Tibial nerve (tissue), 4 donors: ENCODE measurements around the gene MBD3L1. TPM values are rescaled to one million over a fixed set of nuclear protein-coding genes. Genes with fewer than 3 reads are reported as not detected.

ENCODE experiments used
- DNase-seq, 2 donors: peaks; one replicate each; pipeline ENCODE4 v3.0.0-alpha.2; 2019; ENCODE audit warnings: low spot score in 2 of 2
- H3K27ac ChIP-seq, 4 donors: fragments of 200-600 bp; sonication (generic) in 3 of 4; one replicate each; pipeline ENCODE4 v1.5.1; 2017 to 2019; ENCODE audit warnings: mild to moderate bottlenecking in 1 of 4
- H3K27me3 ChIP-seq, 2 donors: fragments of 200-600 bp; sonication (generic) in 1 of 2; one replicate each; pipeline versions ENCODE4 v1.5.1 to v1.6.0; 2017 to 2019
- H3K36me3 ChIP-seq, 3 donors: fragments of 200-600 bp; sonication (generic); one replicate each; pipeline ENCODE4 v1.5.1; 2018 to 2019
- H3K4me1 ChIP-seq, 4 donors: fragments of 200-600 bp; sonication (generic) in 3 of 4; one replicate each; pipeline ENCODE4 v1.5.1; 2017 to 2019
- H3K4me3 ChIP-seq, 4 donors: fragments of 200-600 bp; sonication (generic) in 3 of 4; one replicate each; pipeline ENCODE4 v1.5.1; 2017 to 2019; ENCODE audit warnings: mild to moderate bottlenecking in 1 of 4, moderate library complexity in 1 of 4
- H3K9me3 ChIP-seq, 4 donors: fragments of 200-600 bp; sonication (generic) in 3 of 4; one replicate each; pipeline ENCODE4 v1.5.1; 2017 to 2019
- EP300 ChIP-seq, 2 donors: sonication (generic); formaldehyde crosslinking; IDR thresholded peaks; one replicate each; pipeline ENCODE4 v1.6.1; 2017; ENCODE audit warnings: antibody characterized with exemption in 2 of 2, mild to moderate bottlenecking in 1 of 2
- POLR2A ChIP-seq, 2 donors: fragments of 450-650 bp; IDR thresholded peaks; one replicate each; pipeline ENCODE4 v1.6.1; 2017; ENCODE audit warnings: antibody characterized with exemption in 2 of 2, mild to moderate bottlenecking in 2 of 2, moderate library complexity in 2 of 2
- WGBS, 2 donors: methylation state at CpG; one replicate each; pipeline ENCODE4 v1.1.5; 2018; 5-methylcytosine and 5-hydroxymethylcytosine counted together
- total RNA-seq, 4 donors: library from RNA; depleted of rRNA; stranded (reverse); fragments of >200 nt; gene quantifications; one replicate each; pipeline ENCODE4 v1.1.0, GENCODE V29; 2016
- TF ChIP-seq, protein P1 (sequence below), 5 experiments: fragments of 200-600 bp in 3 of 5; fragments of 450-650 bp in 2 of 5; sonication (generic) in 3 of 5; IDR thresholded peaks; one replicate each; pipeline ENCODE4 v1.5.1; 2016 to 2019; ENCODE audit warnings: antibody characterized with exemption in 5 of 5, mild to moderate bottlenecking in 3 of 5, moderate library complexity in 2 of 5

Gene MBD3L1
- total RNA-seq, 4 donors from 2014 or later, result not detected

DNA sequence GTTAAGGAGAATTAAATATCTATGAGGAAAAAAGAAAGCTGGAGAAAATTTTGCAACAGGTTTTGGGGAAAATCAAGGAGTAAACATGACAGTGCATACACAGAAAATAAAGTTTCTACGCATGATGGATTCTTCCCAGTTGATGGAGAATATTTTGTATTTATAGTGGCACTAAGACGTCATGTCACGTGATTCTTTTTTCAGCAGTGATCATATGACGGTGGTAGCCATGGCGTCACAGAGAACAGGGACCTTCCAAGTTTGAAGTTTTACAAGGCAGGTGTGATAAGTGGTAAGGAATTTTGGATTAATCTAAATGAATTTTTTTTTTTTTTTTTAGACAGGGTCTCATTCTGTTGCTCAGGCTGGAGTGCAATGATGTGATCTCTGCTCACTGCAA lies 8.5 kb downstream of the MBD3L1 start:
- 88 to 89% methylated on average over 5 of the region's 5 CpGs for WGBS, 2 donors
- no peaks in the 10 kb centered on the region for H3K4me1 ChIP-seq

DNA sequence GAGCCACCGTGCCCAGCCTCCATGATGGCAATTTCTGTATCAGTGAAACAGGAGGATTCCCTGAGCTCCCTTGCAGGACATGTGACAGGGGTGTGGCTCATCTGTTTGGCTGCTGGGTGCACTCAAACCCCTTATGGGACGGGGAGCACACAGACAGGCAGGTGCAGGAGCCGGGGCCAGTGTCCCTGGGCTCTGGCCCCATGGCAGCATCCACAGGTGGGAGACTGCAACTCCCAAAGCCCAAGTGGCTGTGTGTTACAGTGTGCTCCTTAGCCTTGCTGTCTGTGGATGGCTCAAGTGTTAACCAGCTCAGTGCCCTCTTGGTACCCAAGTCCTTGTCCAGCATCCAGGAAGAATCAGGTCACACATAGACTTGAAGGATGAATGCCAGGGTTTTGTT lies 14.6 kb downstream of the MBD3L1 start:
- no peak for DNase-seq
- Histone ChIP-seq H3K4me1 (no peaks in the 10 kb centered on the region), H3K27ac (no peak overlapping the region), H3K4me3 (no peak overlapping the region), H3K9me3 (peaks cover 0 to 42% (median 4%) of the 10 kb centered on the region in 4 donors), H3K36me3 (no peaks in the 10 kb centered on the region), H3K27me3 (no peaks in the 10 kb centered on the region)
- TF ChIP-seq EP300 (IDR thresholded peaks at IDR 0.05), result no peak
- no peak for TF ChIP-seq POLR2A (IDR thresholded peaks at IDR 0.05)
- WGBS, 2 donors, result 60 to 76% methylated on average over 3 of the region's 3 CpGs

More for the DNA sequence above, 8.5 kb downstream of the MBD3L1 start:
- Histone ChIP-seq H3K27ac (no peak overlapping the region), H3K27me3 (no peaks in the 10 kb centered on the region), H3K36me3 (no peaks in the 10 kb centered on the region), H3K9me3 (no peaks in the 10 kb centered on the region), H3K4me3 (no peak overlapping the region)
- DNase-seq, result no peak
- TF ChIP-seq, protein P1, sequence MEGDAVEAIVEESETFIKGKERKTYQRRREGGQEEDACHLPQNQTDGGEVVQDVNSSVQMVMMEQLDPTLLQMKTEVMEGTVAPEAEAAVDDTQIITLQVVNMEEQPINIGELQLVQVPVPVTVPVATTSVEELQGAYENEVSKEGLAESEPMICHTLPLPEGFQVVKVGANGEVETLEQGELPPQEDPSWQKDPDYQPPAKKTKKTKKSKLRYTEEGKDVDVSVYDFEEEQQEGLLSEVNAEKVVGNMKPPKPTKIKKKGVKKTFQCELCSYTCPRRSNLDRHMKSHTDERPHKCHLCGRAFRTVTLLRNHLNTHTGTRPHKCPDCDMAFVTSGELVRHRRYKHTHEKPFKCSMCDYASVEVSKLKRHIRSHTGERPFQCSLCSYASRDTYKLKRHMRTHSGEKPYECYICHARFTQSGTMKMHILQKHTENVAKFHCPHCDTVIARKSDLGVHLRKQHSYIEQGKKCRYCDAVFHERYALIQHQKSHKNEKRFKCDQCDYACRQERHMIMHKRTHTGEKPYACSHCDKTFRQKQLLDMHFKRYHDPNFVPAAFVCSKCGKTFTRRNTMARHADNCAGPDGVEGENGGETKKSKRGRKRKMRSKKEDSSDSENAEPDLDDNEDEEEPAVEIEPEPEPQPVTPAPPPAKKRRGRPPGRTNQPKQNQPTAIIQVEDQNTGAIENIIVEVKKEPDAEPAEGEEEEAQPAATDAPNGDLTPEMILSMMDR (IDR thresholded peaks at IDR 0.05), result no peak
- TF ChIP-seq POLR2A (IDR thresholded peaks at IDR 0.05) (no peak), EP300 (IDR thresholded peaks at IDR 0.05) (no peak)

DNA sequence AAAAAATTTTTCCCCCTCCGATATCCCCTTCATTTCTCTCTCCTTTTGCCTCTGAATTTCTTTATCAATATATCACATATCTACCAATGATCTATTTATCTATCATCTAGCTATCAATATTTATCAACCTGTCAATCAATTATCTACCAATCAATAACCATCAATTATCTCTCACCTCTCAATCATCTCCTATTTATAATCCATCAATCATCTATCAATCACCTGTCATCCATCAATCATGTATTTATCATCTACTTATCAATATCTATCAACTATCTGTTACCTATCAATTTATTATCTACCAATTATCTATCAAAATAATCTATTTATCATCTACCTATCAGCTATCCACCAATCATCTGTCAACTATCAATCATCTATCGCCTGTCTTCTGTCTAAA lies 17.1 kb downstream of the MBD3L1 start:
- Histone ChIP-seq H3K4me1 (no peaks in the 10 kb centered on the region), H3K36me3 (no peaks in the 10 kb centered on the region), H3K9me3 (peaks cover 0 to 43% (median 4%) of the 10 kb centered on the region in 4 donors), H3K4me3 (no peak overlapping the region), H3K27ac (no peak overlapping the region), H3K27me3 (no peaks in the 10 kb centered on the region)
- no peak for DNase-seq
- WGBS, 2 donors, result 85 to 95% methylated on average over 2 of the region's 2 CpGs
- TF ChIP-seq EP300 (IDR thresholded peaks at IDR 0.05), result no peak
- no peak for TF ChIP-seq POLR2A (IDR thresholded peaks at IDR 0.05)
- TF ChIP-seq, protein P1 (IDR thresholded peaks at IDR 0.05), result no peak

DNA sequence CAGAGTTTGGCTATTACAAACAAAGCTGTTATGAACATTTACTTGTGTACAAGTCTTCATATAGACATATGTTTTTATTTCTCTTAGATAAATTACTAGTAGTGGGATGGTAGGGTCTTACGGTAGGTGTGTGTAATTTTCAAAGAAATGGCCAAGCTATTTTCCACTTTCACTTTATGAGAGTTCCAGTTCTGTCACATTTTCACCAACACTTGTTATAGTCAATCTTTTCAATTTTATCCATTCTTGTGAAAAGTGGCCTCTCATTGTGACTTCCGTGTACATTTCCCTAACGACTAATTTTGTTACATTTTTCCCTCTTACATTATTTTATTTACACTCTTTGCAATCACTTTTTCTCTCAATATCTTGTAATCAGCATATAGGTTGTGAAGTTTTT lies 18.3 kb downstream of the MBD3L1 start:
- DNase-seq, result no peak
- Histone ChIP-seq H3K4me1 (no peaks in the 10 kb centered on the region), H3K36me3 (no peaks in the 10 kb centered on the region), H3K9me3 (peaks cover 0 to 43% (median 4%) of the 10 kb centered on the region in 4 donors), H3K4me3 (no peak overlapping the region), H3K27ac (no peak overlapping the region), H3K27me3 (no peaks in the 10 kb centered on the region)
- no peak for TF ChIP-seq POLR2A (IDR thresholded peaks at IDR 0.05)
- TF ChIP-seq, protein P1 (IDR thresholded peaks at IDR 0.05), result no peak
- TF ChIP-seq EP300 (IDR thresholded peaks at IDR 0.05), result no peak
- 94 to 95% methylated on average over 3 of the region's 3 CpGs for WGBS, 2 donors

DNA sequence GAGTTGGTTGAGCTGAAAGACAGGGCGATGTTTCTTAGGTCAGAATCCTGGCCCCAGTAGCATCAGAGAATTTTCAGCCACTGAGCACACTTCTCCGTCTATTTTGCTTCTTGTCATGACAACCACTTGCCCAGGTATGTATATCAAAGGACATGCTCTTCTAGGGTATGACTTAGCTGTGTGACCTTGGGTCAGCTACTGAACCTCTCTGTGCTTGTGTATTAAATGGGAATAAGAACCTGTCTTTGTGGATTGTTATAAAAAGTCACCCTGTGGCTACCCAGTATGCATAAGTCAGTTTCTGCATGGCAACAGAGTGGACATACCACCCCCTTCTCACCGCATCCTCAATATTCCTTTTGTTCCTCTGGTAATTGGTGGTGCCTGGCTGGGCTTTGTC lies 26.1 kb downstream of the MBD3L1 start:
- no peak overlapping the region for H3K27ac ChIP-seq
- no peaks in the 10 kb centered on the region for H3K36me3 ChIP-seq
- H3K4me1 ChIP-seq, result no peaks in the 10 kb centered on the region
- TF ChIP-seq, protein P1 (IDR thresholded peaks at IDR 0.05), result no peak
- TF ChIP-seq POLR2A (IDR thresholded peaks at IDR 0.05), result no peak
- TF ChIP-seq EP300 (IDR thresholded peaks at IDR 0.05), result no peak
- no peak for DNase-seq
- H3K9me3 ChIP-seq, result peaks cover 0 to 5% (median 0%) of the 10 kb centered on the region in 4 donors
- no peak overlapping the region for H3K4me3 ChIP-seq
- 76 to 86% methylated on average over 3 of the region's 3 CpGs for WGBS, 2 donors
- no peaks in the 10 kb centered on the region for H3K27me3 ChIP-seq

DNA sequence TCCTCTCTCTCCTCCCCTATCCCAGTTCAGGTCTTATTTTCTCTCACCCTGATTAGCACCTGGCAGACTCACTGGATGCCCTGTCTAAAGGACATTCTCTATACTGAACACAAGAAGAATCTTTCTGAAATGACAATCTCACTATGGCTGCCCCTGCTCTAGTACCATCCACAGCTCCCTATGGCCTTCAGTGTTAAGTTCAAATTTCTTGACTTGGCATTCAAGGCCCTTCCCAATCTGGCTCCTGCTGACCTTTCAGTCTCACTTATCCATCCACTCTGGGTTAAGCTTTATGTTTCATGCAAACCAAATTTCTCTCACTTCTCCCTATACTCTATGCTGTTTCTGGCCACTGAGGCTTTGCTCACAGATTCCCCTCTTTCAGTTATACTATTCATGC lies 34.2 kb downstream of the MBD3L1 start:
- H3K27ac ChIP-seq, result no peak overlapping the region
- no peak overlapping the region for H3K4me3 ChIP-seq
- H3K9me3 ChIP-seq, result peaks cover 0 to 16% (median 0%) of the 10 kb centered on the region in 4 donors
- TF ChIP-seq POLR2A (IDR thresholded peaks at IDR 0.05) (no peak), EP300 (IDR thresholded peaks at IDR 0.05) (no peak)
- TF ChIP-seq, protein P1 (IDR thresholded peaks at IDR 0.05), result no peak
- no peaks in the 10 kb centered on the region for H3K36me3 ChIP-seq
- no peaks in the 10 kb centered on the region for H3K4me1 ChIP-seq
- no peaks in the 10 kb centered on the region for H3K27me3 ChIP-seq
- DNase-seq, result no peak
